K562 (cell line): ENCODE results near the gene ZNF385C. TPM values are rescaled to one million over a fixed set of nuclear protein-coding genes. Genes with fewer than 3 reads are reported as not detected.

ENCODE experiments used
- ATAC-seq: fragments of 200-7000 bp; cut with Tn5 transposase; 3 replicates; pipeline ENCODE4 v1.9.1; 2020; ENCODE audit warnings: moderate library complexity
- BruUV-seq: library from RNA; stranded (reverse); fragments of 400-500 nt; replicated peaks from 2 replicates; lab custom pipeline; 2021; lab: Mats Ljungman, UMichigan
- CTCF ChIA-PET: fragments of 300-600 bp; formaldehyde crosslinking; extraction: SDS; loops from one replicate; lab custom pipeline; 2021; ENCODE audit warnings: low intra/inter-chr PET ratio; lab: Yijun Ruan, JAX
- POLR2A ChIA-PET: fragments of 300-600, 350-650 bp; sonication (Branson Sonifier 250); formaldehyde crosslinking; extraction: SDS; loops from one replicate; lab custom pipeline; 2021; ENCODE audit warnings: antibody characterized with exemption, inconsistent platforms; lab: Yijun Ruan, JAX
- DNase-seq, 4 experiments: peaks; one replicate each; pipeline versions ENCODE4 v3.0.0 to v3.0.0-alpha.2; 2011 to 2018; ENCODE audit warnings: low spot score in 3 of 4, mixed read lengths in 3 of 4; ENCODE audit errors: extremely low read depth in 1 of 4
- FAIRE-seq: peaks from 2 replicates; lab custom pipeline; 2011; peaks lifted over from hg19 to GRCh38; lab: Jason Lieb, UNC
- H2AFZ ChIP-seq: 2 replicates; pipeline ENCODE4 v1.6.0; 2011; ENCODE audit warnings: low read depth, low read length, control low read depth, inconsistent platforms
- H3K27ac ChIP-seq: fragments of 200-600 bp; 3 replicates; pipeline ENCODE4 v1.8.0; 2011; ENCODE audit warnings: low read depth, mild to moderate bottlenecking, control low read depth, inconsistent platforms, low read length, moderate library complexity, mixed read lengths; ENCODE audit errors: extremely low read depth
- H3K27me3 ChIP-seq, 2 experiments: fragments of 300-600 bp in 1 of 2; 2 replicates in 1 of 2; 3 replicates in 1 of 2; pipeline versions ENCODE4 v1.6.0 to v1.8.0; 2011; ENCODE audit warnings: inconsistent platforms in 2 of 2, low read length in 2 of 2, mild to moderate bottlenecking in 1 of 2, mixed read lengths in 1 of 2, moderate library complexity in 1 of 2; ENCODE audit not compliant: control insufficient read depth in 2 of 2, insufficient read depth in 2 of 2
- H3K36me3 ChIP-seq: fragments of 300-600 bp; 3 replicates; pipeline ENCODE4 v1.8.0; 2011; ENCODE audit warnings: mild to moderate bottlenecking, low read length, inconsistent platforms; ENCODE audit not compliant: control insufficient read depth, insufficient read depth
- H3K4me1 ChIP-seq, 2 experiments: fragments of 200-600 bp in 1 of 2; replicated peaks in 1 of 2; 2 replicates in 1 of 2; 3 replicates in 1 of 2; pipeline versions ENCODE4 v1.5.1 to v1.8.0; 2011; ENCODE audit warnings: inconsistent platforms in 2 of 2, low read length in 2 of 2, mild to moderate bottlenecking in 1 of 2, mixed read lengths in 1 of 2, moderate library complexity in 1 of 2; ENCODE audit not compliant: control insufficient read depth in 2 of 2, insufficient read depth in 2 of 2
- H3K4me2 ChIP-seq: 2 replicates; pipeline ENCODE4 v1.6.1; 2011; ENCODE audit warnings: low read length, control low read depth, inconsistent platforms, mixed read lengths; ENCODE audit not compliant: insufficient read depth
- H3K4me3 ChIP-seq: fragments of 200-600 bp; sonication (generic), shearing (Covaris generic); 2 replicates; pipeline ENCODE4 v1.5.1; 2016; ENCODE audit warnings: control low read depth, inconsistent platforms
- H3K79me2 ChIP-seq: fragments of 200-600 bp; 3 replicates; pipeline ENCODE4 v1.8.0; 2011; ENCODE audit warnings: low read length, inconsistent platforms; ENCODE audit not compliant: control insufficient read depth, insufficient read depth
- H3K9ac ChIP-seq, 2 experiments: 2 replicates each; pipeline versions ENCODE4 v1.6.0 to v1.6.1; 2011; ENCODE audit warnings: low read depth in 2 of 2, low read length in 2 of 2, control low read depth in 1 of 2, inconsistent platforms in 1 of 2, mild to moderate bottlenecking in 1 of 2, mixed read lengths in 1 of 2; ENCODE audit not compliant: insufficient read depth in 1 of 2
- H3K9me1 ChIP-seq: one replicate; pipeline ENCODE4 v1.6.0; 2011; ENCODE audit warnings: inconsistent platforms, mild to moderate bottlenecking, low read length, moderate library complexity; ENCODE audit not compliant: control insufficient read depth, insufficient read depth
- H3K9me3 ChIP-seq: replicated peaks from 2 replicates; pipeline ENCODE4 v1.5.1; 2011; ENCODE audit warnings: low read depth, low read length, inconsistent platforms; ENCODE audit not compliant: control insufficient read depth, insufficient read depth
- H4K20me1 ChIP-seq: replicated peaks from 2 replicates; pipeline ENCODE4 v1.6.1; 2011; ENCODE audit warnings: low read length, inconsistent platforms, mixed read lengths; ENCODE audit not compliant: control insufficient read depth, insufficient read depth
- CC2D1A ChIP-seq: fragments of 450-650 bp; IDR thresholded peaks from 2 replicates; pipeline ENCODE4 v1.6.1; 2017; ENCODE audit warnings: mild to moderate bottlenecking
- GABPB2 ChIP-seq: fragments of 250-450 bp; sonication (Bioruptor Pico); conservative IDR thresholded peaks from 2 replicates; pipeline ENCODE4 v1.5.1; 2021; ENCODE audit warnings: mild to moderate bottlenecking
- TAF15 ChIP-seq: fragments of 200-400 bp; formaldehyde crosslinking; IDR thresholded peaks from 2 replicates; pipeline ENCODE4 v1.6.1; 2017; ENCODE audit warnings: mild to moderate bottlenecking, low read depth, low read length, moderate library complexity
- ZNF232 ChIP-seq: sonication (generic); formaldehyde crosslinking; IDR thresholded peaks from 2 replicates; pipeline ENCODE4 v1.8.0; 2022; ENCODE audit warnings: mild to moderate bottlenecking, missing genetic modification reagents
- WGBS: fragments of 100-300 bp; shearing (Covaris generic); methylation state at CpG from one replicate; pipeline ENCODE4 v1.1.6; 2016; ENCODE audit warnings: low coverage, mixed read lengths; ENCODE audit not compliant: insufficient coverage; ENCODE audit errors: missing lambda C conversion rate; 5-methylcytosine and 5-hydroxymethylcytosine counted together
- in situ Hi-C: fragments of 300-500 bp; cut with MboI; formaldehyde crosslinking; loops from 4 replicates; pipeline ENCODE4 v1.15.0; 2018; ENCODE audit warnings: inconsistent platforms, mixed read lengths
- intact Hi-C: fragments of 100-400 bp; cut with micrococcal nuclease; formaldehyde crosslinking; loops from 2 replicates; pipeline ENCODE4 v1.14.2; 2022
- polyA plus RNA-seq, 8 experiments: library from polyadenylated mRNA; depleted of rRNA in 4 of 8; stranded (reverse) in 5 of 8; unstranded in 3 of 8; fragments of >200 nt; fragmentation: Nextera tagmentation in 2 of 8; fragmentation: Illumina TruSeq in 1 of 8; extraction: Ambion mirVana in 2 of 8; extraction: Trizol in 1 of 8; gene quantifications; 2 replicates each; pipeline versions ENCODE4 v1.2.1 to v1.2.3, GENCODE V29; 2011 to 2014; ENCODE audit warnings: inconsistent platforms in 1 of 8, missing spikeins in 1 of 8
- total RNA-seq, 7 experiments: library from RNA; depleted of rRNA in 6 of 7; stranded (reverse); fragments of >200 nt in 6 of 7; fragmentation: Illumina TruSeq in 2 of 7; extraction: Trizol in 2 of 7; gene quantifications; 2 replicates each; pipeline versions ENCODE4 v1.2.1 to v1.2.3, GENCODE V29; 2011 to 2021; ENCODE audit warnings: low replicate concordance in 1 of 7
- TF ChIP-seq, protein P1 (sequence below): fragments of 250-450 bp; sonication (Bioruptor Pico); IDR thresholded peaks from 2 replicates; pipeline ENCODE4 v1.8.0; 2022; ENCODE audit warnings: moderate library complexity, mild to moderate bottlenecking, inconsistent platforms

Gene ZNF385C
- total and polyA plus RNA-seq, 9 of the 15 experiments (the other 6 are each of a cell fraction or from before 2014, with no cell fraction given), result 0.03 to 0.35 (median 0.18) TPM; not detected in 1

DNA sequence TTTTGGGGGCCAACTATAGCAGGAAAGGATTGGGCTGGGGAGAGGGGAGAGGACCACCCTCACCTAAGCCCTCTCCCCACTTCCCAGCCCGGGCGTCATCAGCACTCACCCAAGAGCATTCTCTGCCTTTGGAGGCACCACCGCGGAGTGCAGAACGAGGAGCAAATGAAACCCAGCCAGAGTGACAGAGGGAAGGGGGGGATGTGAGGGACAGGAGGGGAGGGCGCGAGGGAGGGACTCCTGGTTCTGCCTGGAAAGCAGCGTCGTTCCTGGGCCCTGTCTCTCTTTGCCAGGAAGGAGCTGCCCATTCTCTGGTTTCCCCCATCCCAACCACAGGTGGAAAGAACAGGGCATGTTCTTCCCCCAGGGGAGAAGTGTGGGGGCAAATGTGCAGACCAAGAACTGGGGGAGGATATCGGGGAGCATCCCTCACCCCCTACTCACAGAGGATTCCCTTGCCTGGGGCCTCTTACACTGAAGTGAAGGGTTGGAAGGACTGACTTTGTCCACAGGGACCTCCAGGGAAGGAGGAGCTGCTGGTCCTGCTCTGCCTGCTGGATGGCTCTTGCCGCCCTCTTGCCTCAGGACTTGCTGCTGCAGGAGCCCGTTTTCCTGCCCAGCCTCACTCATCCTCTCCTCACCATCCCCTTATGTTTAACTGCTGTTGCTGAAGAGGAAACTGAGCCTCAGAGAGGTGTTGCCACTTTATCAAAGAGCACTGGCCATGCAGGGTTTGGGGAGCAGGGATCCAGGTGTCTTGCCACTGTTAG lies 44.4 kb downstream of the ZNF385C start:
- no peaks in the 10 kb centered on the region for H3K79me2 ChIP-seq
- ATAC-seq (no peak), DNase-seq (no peak), FAIRE-seq (no peak)
- ChIA-PET CTCF (no interaction called here), POLR2A (interaction anchor here (0.9 to 1.0 kb wide), 2 partner anchors 27 to 36 kb away, joined by 3 to 4 read pairs; no protein-coding TSS in a partner anchor)
- H2AFZ ChIP-seq, result no peak overlapping the region
- BruUV-seq, result no TSS peak
- no peak for TF ChIP-seq ZNF232 (CRISPR knock-in tag)
- TF ChIP-seq, protein P1, sequence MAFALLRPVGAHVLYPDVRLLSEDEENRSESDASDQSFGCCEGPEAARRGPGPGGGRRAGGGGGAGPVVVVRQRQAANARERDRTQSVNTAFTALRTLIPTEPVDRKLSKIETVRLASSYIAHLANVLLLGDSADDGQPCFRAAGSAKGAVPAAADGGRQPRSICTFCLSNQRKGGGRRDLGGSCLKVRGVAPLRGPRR, result no peak
- no peak for TF ChIP-seq TAF15
- TF ChIP-seq CC2D1A, result no peak
- TF ChIP-seq GABPB2, result no peak
- no peaks in the 10 kb centered on the region for H4K20me1 ChIP-seq
- H3K9me3 ChIP-seq, result no peaks in the 10 kb centered on the region
- no peak overlapping the region for H3K4me3 ChIP-seq
- H3K36me3 ChIP-seq, result no peaks in the 10 kb centered on the region
- in situ Hi-C loops (no loop called here), intact Hi-C loops (no loop called here)
- H3K27ac ChIP-seq, result no peak overlapping the region
- H3K4me2 ChIP-seq, result no peak overlapping the region
- WGBS, result 3% methylated on average over 10 of the region's 12 CpGs
- peak overlapping the region in 1 of 2 experiments; percentile 41; a peak in 1 of 4 replicates for H3K9ac ChIP-seq
- peaks cover 10 to 49% of the 10 kb centered on the region in 2 experiments; a peak in 4 of 5 replicates for H3K27me3 ChIP-seq
- peaks cover 3 to 18% of the 10 kb centered on the region in 2 experiments; a peak in 3 of 5 replicates for H3K4me1 ChIP-seq
- no peaks in the 10 kb centered on the region for H3K9me1 ChIP-seq
